ENCODE results near the gene NIPAL4. TPM values are rescaled to one million over a fixed set of nuclear protein-coding genes. Genes with fewer than 3 reads are reported as not detected.

Gene NIPAL4
- total RNA-seq, 4 donors from 2014 or later = 74.1 to 130 (median 82.1) TPM

- peak in 1 of 2 donors; percentile 83 for DNase-seq (ENCODE audit: low spot score in 2 of 2)
- WGBS, 2 donors = 68 to 78% methylated on average over 9 of the region's 9 CpGs
- intact Hi-C loops (cut with DNase I; ENCODE audit: low total_unique reads) = no loop called here
Observed at GRCh38 chr5:157520911-157521703, 61.1 kb downstream of the NIPAL4 start.

DNA sequence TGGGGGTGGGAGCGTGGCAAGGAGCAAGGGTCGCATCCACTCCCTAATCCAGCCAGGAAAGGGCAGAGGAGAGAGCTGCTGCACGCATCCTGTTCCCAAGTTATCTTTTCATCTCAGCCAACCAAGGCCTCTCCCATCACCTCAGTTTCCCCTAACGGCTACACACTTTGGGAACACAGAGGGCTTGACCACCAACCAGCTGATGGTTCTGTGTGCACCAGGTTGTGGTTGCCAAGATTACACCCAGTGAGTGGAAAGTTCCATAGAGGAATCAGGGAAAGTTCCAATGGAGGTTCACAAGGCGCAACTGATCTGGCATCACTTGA is 61.7 kb downstream of the NIPAL4 start:
- intact Hi-C loops (cut with DNase I; ENCODE audit: low total_unique reads) = no loop called here
- TF ChIP-seq POLR2A (IDR thresholded peaks at IDR 0.05) = no peak
- TF ChIP-seq, protein P1, sequence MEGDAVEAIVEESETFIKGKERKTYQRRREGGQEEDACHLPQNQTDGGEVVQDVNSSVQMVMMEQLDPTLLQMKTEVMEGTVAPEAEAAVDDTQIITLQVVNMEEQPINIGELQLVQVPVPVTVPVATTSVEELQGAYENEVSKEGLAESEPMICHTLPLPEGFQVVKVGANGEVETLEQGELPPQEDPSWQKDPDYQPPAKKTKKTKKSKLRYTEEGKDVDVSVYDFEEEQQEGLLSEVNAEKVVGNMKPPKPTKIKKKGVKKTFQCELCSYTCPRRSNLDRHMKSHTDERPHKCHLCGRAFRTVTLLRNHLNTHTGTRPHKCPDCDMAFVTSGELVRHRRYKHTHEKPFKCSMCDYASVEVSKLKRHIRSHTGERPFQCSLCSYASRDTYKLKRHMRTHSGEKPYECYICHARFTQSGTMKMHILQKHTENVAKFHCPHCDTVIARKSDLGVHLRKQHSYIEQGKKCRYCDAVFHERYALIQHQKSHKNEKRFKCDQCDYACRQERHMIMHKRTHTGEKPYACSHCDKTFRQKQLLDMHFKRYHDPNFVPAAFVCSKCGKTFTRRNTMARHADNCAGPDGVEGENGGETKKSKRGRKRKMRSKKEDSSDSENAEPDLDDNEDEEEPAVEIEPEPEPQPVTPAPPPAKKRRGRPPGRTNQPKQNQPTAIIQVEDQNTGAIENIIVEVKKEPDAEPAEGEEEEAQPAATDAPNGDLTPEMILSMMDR (IDR thresholded peaks at IDR 0.05) = no peak
- no peak for DNase-seq (ENCODE audit: low spot score in 2 of 2)
- 77 to 89% methylated on average over 5 of the region's 5 CpGs for WGBS, 2 donors
- H3K4me3 ChIP-seq (ENCODE audit: low read depth, poor library complexity, severe bottlenecking) = no peak overlapping the region

More at GRCh38 chr5:157520911-157521703, 61.1 kb downstream of the NIPAL4 start:
- no peak overlapping the region for H3K4me3 ChIP-seq (ENCODE audit: low read depth, poor library complexity, severe bottlenecking)
- TF ChIP-seq, protein P1 (IDR thresholded peaks at IDR 0.05) = no peak
- TF ChIP-seq POLR2A (IDR thresholded peaks at IDR 0.05) = no peak

GRCh38 chr5:157523976-157524375 is 64.0 kb downstream of the NIPAL4 start:
- H3K4me3 ChIP-seq (ENCODE audit: low read depth, poor library complexity, severe bottlenecking) = no peak overlapping the region
- DNase-seq (ENCODE audit: low spot score in 2 of 2) = no peak
- 71 to 77% methylated on average over 4 of the region's 4 CpGs for WGBS, 2 donors
- TF ChIP-seq, protein P1 (IDR thresholded peaks at IDR 0.05) = no peak
- no peak for TF ChIP-seq POLR2A (IDR thresholded peaks at IDR 0.05)
- intact Hi-C loops (cut with DNase I; ENCODE audit: low total_unique reads) = no loop called here

Other genes starting within 250 kb of the NIPAL4 start
- gene CYFIP2, start 194.1 kb upstream of the NIPAL4 start, total RNA-seq = 10 to 100 TPM in 1 of 4 donors, 1 to 10 TPM in 3; 3.2 to 16.2 (median 7.0) TPM
- gene ADAM19, start 115.6 kb downstream of the NIPAL4 start, total RNA-seq = 1 to 10 TPM in 2 of 4 donors, under 1 TPM in 2; 0.68 to 1.7 (median 1.0) TPM
- gene SOX30, start 192.2 kb downstream of the NIPAL4 start, total RNA-seq = under 1 TPM in 1 of 4 donors, not detected in 3; 0.10 TPM
- gene C5orf52, start 211.3 kb downstream of the NIPAL4 start, total RNA-seq = not detected

Measured in lower leg skin (tissue), 4 donors.